Endodermal cell (in vitro differentiated cells): ENCODE data around the gene INPP5E. TPM values are rescaled to one million over a fixed set of nuclear protein-coding genes. Genes with fewer than 3 reads are reported as not detected.

ENCODE experiments used
- DNase-seq: peaks from one replicate; pipeline ENCODE4 v3.0.0-alpha.2; 2017
- H3K27ac ChIP-seq: 2 replicates; pipeline ENCODE4 v1.5.1; 2013; ENCODE audit warnings: mild to moderate bottlenecking, low read depth, low read length, moderate library complexity
- H3K27me3 ChIP-seq: 2 replicates; pipeline ENCODE4 v1.6.1; 2013; ENCODE audit warnings: mild to moderate bottlenecking, low read length, moderate library complexity; ENCODE audit not compliant: insufficient read depth, control insufficient read depth, poor library complexity, severe bottlenecking
- H3K36me3 ChIP-seq: 2 replicates; pipeline ENCODE4 v1.7.0; 2013; ENCODE audit warnings: mild to moderate bottlenecking, low read length, moderate library complexity; ENCODE audit not compliant: control insufficient read depth, insufficient read depth
- H3K4me1 ChIP-seq: one replicate; pipeline ENCODE4 v1.7.0; 2013; ENCODE audit warnings: low read length; ENCODE audit not compliant: control insufficient read depth, insufficient read depth
- H3K4me3 ChIP-seq: 2 replicates; pipeline ENCODE4 v1.5.1; 2013; ENCODE audit warnings: mild to moderate bottlenecking, low read length, moderate library complexity
- H3K9ac ChIP-seq: 2 replicates; pipeline ENCODE4 v1.6.1; 2013; ENCODE audit warnings: mild to moderate bottlenecking, low read length, moderate library complexity; ENCODE audit not compliant: poor library complexity, severe bottlenecking; ENCODE audit errors: extremely low read depth
- H3K9me3 ChIP-seq: 2 replicates; pipeline ENCODE4 v1.6.1; 2013; ENCODE audit warnings: mild to moderate bottlenecking, low read length, moderate library complexity; ENCODE audit not compliant: control insufficient read depth
- H3K27ac Mint-ChIP-seq: 2 replicates; pipeline ENCODE4 v1.8.0; 2020; ENCODE audit warnings: mixed read lengths
- H3K27me3 Mint-ChIP-seq: 2 replicates; pipeline ENCODE4 v1.8.0; 2021; ENCODE audit warnings: mild to moderate bottlenecking, mixed read lengths; ENCODE audit not compliant: insufficient read depth
- H3K36me3 Mint-ChIP-seq: 2 replicates; pipeline ENCODE4 v1.8.0; 2020; ENCODE audit warnings: low read depth, mixed read lengths
- H3K4me1 Mint-ChIP-seq: 2 replicates; pipeline ENCODE4 v1.8.0; 2020; ENCODE audit warnings: mixed read lengths
- H3K4me3 Mint-ChIP-seq: 2 replicates; pipeline ENCODE4 v1.8.0; 2020; ENCODE audit warnings: mild to moderate bottlenecking, moderate library complexity, mixed read lengths
- H3K9me3 Mint-ChIP-seq: 2 replicates; pipeline ENCODE4 v1.8.0; 2020; ENCODE audit warnings: mild to moderate bottlenecking, mixed read lengths
- CTCF ChIP-seq: fragments of 200-600 bp; sonication (generic); conservative IDR thresholded peaks from 2 replicates; pipeline ENCODE4 v1.5.0; 2021; ENCODE audit warnings: antibody characterized with exemption, mild to moderate bottlenecking
- WGBS, 2 experiments: methylation state at CpG; one replicate each; pipeline versions ENCODE4 v1.1.5 to v1.1.7; 2013; ENCODE audit warnings: missing lambda C conversion rate in 2 of 2, mixed read lengths in 1 of 2; ENCODE audit not compliant: insufficient coverage in 1 of 2, insufficient read length in 1 of 2; 5-methylcytosine and 5-hydroxymethylcytosine counted together
- total RNA-seq, 2 donors: library from RNA; stranded (reverse); fragmentation: NEBNext Ultra II Directional in 1 of 2; extraction: Animal tissue kit (Norgen Biotek cat#: 25700) in 1 of 2; gene quantifications; 2 replicates in 1 of 2; 3 replicates in 1 of 2; pipeline ENCODE4 v1.2.1, GENCODE V29; 2021

Gene INPP5E
- total RNA-seq, 2 donors from 2014 or later, result 30.8 to 34.7 TPM

GRCh38 chr9:136424750-136425362 lies 14.8 kb downstream of the INPP5E start:
- H3K4me3 ChIP-seq, result no peak overlapping the region
- H3K4me1 ChIP-seq, result no peaks in the 10 kb centered on the region
- Mint-ChIP-seq H3K27me3 (no peaks in the 10 kb centered on the region), H3K36me3 (peaks cover 50% of the 10 kb centered on the region), H3K9me3 (no peaks in the 10 kb centered on the region), H3K4me1 (no peaks in the 10 kb centered on the region), H3K27ac (no peak overlapping the region), H3K4me3 (no peak overlapping the region)
- H3K9me3 ChIP-seq, result no peaks in the 10 kb centered on the region
- H3K36me3 ChIP-seq, result peaks cover 44% of the 10 kb centered on the region
- no peaks in the 10 kb centered on the region for H3K27me3 ChIP-seq
- WGBS, 2 experiments, result 90 to 92% methylated on average over 24 to 27 of the region's 27 CpGs
- H3K27ac ChIP-seq, result no peak overlapping the region
- DNase-seq, result no peak
- H3K9ac ChIP-seq, result no peak overlapping the region
- TF ChIP-seq CTCF, result no peak

GRCh38 chr9:136423432-136424146 lies 16.1 kb downstream of the INPP5E start:
- peaks cover 49% of the 10 kb centered on the region for H3K36me3 ChIP-seq
- no peaks in the 10 kb centered on the region for H3K27me3 ChIP-seq
- H3K4me3 ChIP-seq, result no peak overlapping the region
- Mint-ChIP-seq H3K4me1 (no peaks in the 10 kb centered on the region), H3K27ac (no peak overlapping the region), H3K36me3 (peaks cover 48% of the 10 kb centered on the region), H3K27me3 (no peaks in the 10 kb centered on the region), H3K9me3 (no peaks in the 10 kb centered on the region), H3K4me3 (no peak overlapping the region)
- no peaks in the 10 kb centered on the region for H3K4me1 ChIP-seq
- no peaks in the 10 kb centered on the region for H3K9me3 ChIP-seq
- DNase-seq, result no peak
- WGBS, 2 experiments, result 90 to 92% methylated on average over 29 to 43 of the region's 43 CpGs
- no peak overlapping the region for H3K27ac ChIP-seq
- TF ChIP-seq CTCF, result no peak
- no peak overlapping the region for H3K9ac ChIP-seq

DNA sequence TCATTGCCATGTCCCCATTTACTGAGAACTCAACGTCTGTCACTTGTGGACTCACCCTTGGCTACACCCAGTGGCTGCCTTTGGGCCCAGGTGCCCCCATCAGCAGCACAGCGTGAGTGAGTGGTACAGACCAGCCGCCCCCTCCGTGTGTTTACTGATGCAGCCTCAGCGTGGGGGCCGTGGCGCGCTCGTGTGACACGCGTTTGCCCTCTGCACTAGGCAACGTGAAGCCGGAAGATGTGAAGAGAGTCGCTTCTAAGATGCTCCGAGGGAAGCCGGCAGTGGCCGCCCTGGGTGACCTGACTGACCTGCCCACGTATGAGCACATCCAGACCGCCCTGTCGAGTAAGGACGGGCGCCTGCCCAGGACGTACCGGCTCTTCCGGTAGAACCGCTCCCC lies 16.8 kb downstream of the INPP5E start:
- H3K4me3 Mint-ChIP-seq, result no peak overlapping the region
- TF ChIP-seq CTCF, result no peak
- no peak overlapping the region for H3K9ac ChIP-seq
- H3K9me3 ChIP-seq, result no peaks in the 10 kb centered on the region
- 95 to 97% methylated on average over 26 of the region's 26 CpGs for WGBS, 2 experiments
- no peak for DNase-seq
- H3K27ac Mint-ChIP-seq, result no peak overlapping the region
- no peaks in the 10 kb centered on the region for H3K27me3 Mint-ChIP-seq
- H3K4me1 Mint-ChIP-seq, result no peaks in the 10 kb centered on the region
- no peak overlapping the region for H3K4me3 ChIP-seq
- H3K36me3 Mint-ChIP-seq, result peaks cover 53% of the 10 kb centered on the region
- H3K36me3 ChIP-seq, result peaks cover 56% of the 10 kb centered on the region
- H3K27me3 ChIP-seq, result no peaks in the 10 kb centered on the region
- no peak overlapping the region for H3K27ac ChIP-seq
- H3K9me3 Mint-ChIP-seq, result no peaks in the 10 kb centered on the region
- no peaks in the 10 kb centered on the region for H3K4me1 ChIP-seq
